DND-41 (cell line): Measurements from ENCODE around the gene NEUROG1.

Experiments used
- ATAC-seq: fragments of 200-7000 bp; cut with Tn5 transposase; 3 replicates; pipeline ENCODE4 v1.9.1; 2021; ENCODE audit warnings: low read depth; ENCODE audit not compliant: insufficient read depth
- DNase-seq: peaks from one replicate; pipeline ENCODE4 v3.0.0-alpha.2; 2020
- H2AFZ ChIP-seq: 2 replicates; pipeline ENCODE4 v1.6.0; 2012; ENCODE audit warnings: low read depth, low read length
- H3K27ac ChIP-seq: 2 replicates; pipeline ENCODE4 v1.5.1; 2012; ENCODE audit warnings: low read length, inconsistent platforms
- H3K27me3 ChIP-seq: fragments of 200-600 bp; sonication (generic); 2 replicates; pipeline ENCODE4 v1.6.0; 2012; ENCODE audit warnings: low read length, mild to moderate bottlenecking, inconsistent platforms; ENCODE audit not compliant: insufficient read depth, poor library complexity
- H3K36me3 ChIP-seq: 2 replicates; pipeline ENCODE4 v1.5.1; 2012; ENCODE audit warnings: low read length, inconsistent platforms; ENCODE audit not compliant: insufficient read depth
- H3K4me1 ChIP-seq: 2 replicates; pipeline ENCODE4 v1.5.1; 2012; ENCODE audit warnings: mild to moderate bottlenecking, low read length; ENCODE audit not compliant: insufficient read depth
- H3K4me2 ChIP-seq: 2 replicates; pipeline ENCODE4 v1.6.0; 2012; ENCODE audit warnings: mild to moderate bottlenecking, moderate library complexity, low read length, inconsistent platforms; ENCODE audit not compliant: insufficient read depth
- H3K4me3 ChIP-seq, 2 experiments: fragments of 200-600 bp in 1 of 2; shearing (Covaris generic) in 1 of 2; 2 replicates each; pipeline ENCODE4 v1.5.1; 2012 to 2016; ENCODE audit warnings: inconsistent platforms in 2 of 2, low read length in 2 of 2, mild to moderate bottlenecking in 2 of 2, low read depth in 1 of 2, moderate library complexity in 1 of 2
- H3K79me2 ChIP-seq: 2 replicates; pipeline ENCODE4 v1.6.0; 2012; ENCODE audit warnings: low read length, inconsistent platforms; ENCODE audit not compliant: insufficient read depth
- H3K9ac ChIP-seq: 2 replicates; pipeline ENCODE4 v1.6.0; 2012; ENCODE audit warnings: low read depth, mild to moderate bottlenecking, inconsistent platforms, low read length, moderate library complexity
- H3K9me3 ChIP-seq: 2 replicates; pipeline ENCODE4 v1.5.1; 2012; ENCODE audit warnings: low read length, moderate library complexity, mild to moderate bottlenecking, inconsistent platforms; ENCODE audit not compliant: insufficient read depth, severe bottlenecking
- H4K20me1 ChIP-seq: 2 replicates; pipeline ENCODE4 v1.6.0; 2012; ENCODE audit warnings: low read length; ENCODE audit not compliant: insufficient read depth
- EZH2 ChIP-seq: IDR thresholded peaks from 3 replicates; pipeline ENCODE4 v1.6.1; 2012; ENCODE audit warnings: borderline replicate concordance, low read depth, mild to moderate bottlenecking, moderate library complexity, low read length, inconsistent platforms; ENCODE audit not compliant: severe bottlenecking
- TF ChIP-seq, protein P1 (sequence below): IDR thresholded peaks from 2 replicates; pipeline ENCODE4 v1.5.1; 2012; ENCODE audit warnings: borderline replicate concordance, low read length, moderate library complexity, mild to moderate bottlenecking; ENCODE audit not compliant: poor library complexity, severe bottlenecking; ENCODE audit errors: extremely low read depth

The NEUROG1 gene

GRCh38 chr5:135484674-135485086 lies 51.1 kb downstream of the NEUROG1 start:
- H3K9me3 ChIP-seq = no peaks in the 10 kb centered on the region
- no peaks in the 10 kb centered on the region for H3K4me1 ChIP-seq
- DNase-seq = no peak
- no peak overlapping the region for H2AFZ ChIP-seq
- H4K20me1 ChIP-seq = no peaks in the 10 kb centered on the region
- H3K27me3 ChIP-seq = peaks cover 8% of the 10 kb centered on the region
- no peak for ATAC-seq
- no peaks in the 10 kb centered on the region for H3K36me3 ChIP-seq
- H3K79me2 ChIP-seq = no peaks in the 10 kb centered on the region
- no peak overlapping the region for H3K4me2 ChIP-seq
- H3K9ac ChIP-seq = no peak overlapping the region
- H3K27ac ChIP-seq = no peak overlapping the region
- H3K4me3 ChIP-seq = no peak overlapping the region
- TF ChIP-seq, protein P1, sequence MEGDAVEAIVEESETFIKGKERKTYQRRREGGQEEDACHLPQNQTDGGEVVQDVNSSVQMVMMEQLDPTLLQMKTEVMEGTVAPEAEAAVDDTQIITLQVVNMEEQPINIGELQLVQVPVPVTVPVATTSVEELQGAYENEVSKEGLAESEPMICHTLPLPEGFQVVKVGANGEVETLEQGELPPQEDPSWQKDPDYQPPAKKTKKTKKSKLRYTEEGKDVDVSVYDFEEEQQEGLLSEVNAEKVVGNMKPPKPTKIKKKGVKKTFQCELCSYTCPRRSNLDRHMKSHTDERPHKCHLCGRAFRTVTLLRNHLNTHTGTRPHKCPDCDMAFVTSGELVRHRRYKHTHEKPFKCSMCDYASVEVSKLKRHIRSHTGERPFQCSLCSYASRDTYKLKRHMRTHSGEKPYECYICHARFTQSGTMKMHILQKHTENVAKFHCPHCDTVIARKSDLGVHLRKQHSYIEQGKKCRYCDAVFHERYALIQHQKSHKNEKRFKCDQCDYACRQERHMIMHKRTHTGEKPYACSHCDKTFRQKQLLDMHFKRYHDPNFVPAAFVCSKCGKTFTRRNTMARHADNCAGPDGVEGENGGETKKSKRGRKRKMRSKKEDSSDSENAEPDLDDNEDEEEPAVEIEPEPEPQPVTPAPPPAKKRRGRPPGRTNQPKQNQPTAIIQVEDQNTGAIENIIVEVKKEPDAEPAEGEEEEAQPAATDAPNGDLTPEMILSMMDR = no peak
- no peak for TF ChIP-seq EZH2
